H9 (cell line): ENCODE results near the gene CUEDC1. TPM values are rescaled to one million over a fixed set of nuclear protein-coding genes. Genes with fewer than 3 reads are reported as not detected.

Experiments used
- DNase-seq: peaks from one replicate; pipeline ENCODE4 v3.0.0-alpha.2; 2017
- H2AFZ ChIP-seq: one replicate; pipeline ENCODE4 v1.6.1; 2013; ENCODE audit warnings: mild to moderate bottlenecking, low read length, control low read depth, moderate library complexity
- H2AK5ac ChIP-seq: 2 replicates; pipeline ENCODE4 v1.6.1; 2013; ENCODE audit warnings: low read length, control low read depth, mixed read lengths; ENCODE audit not compliant: insufficient read length
- H2BK120ac ChIP-seq: one replicate; pipeline ENCODE4 v1.6.1; 2013; ENCODE audit warnings: low read depth, mild to moderate bottlenecking, low read length, control low read depth, inconsistent platforms; ENCODE audit not compliant: poor library complexity, severe bottlenecking
- H2BK12ac ChIP-seq: 2 replicates; pipeline ENCODE4 v1.6.1; 2013; ENCODE audit warnings: low read length, control low read depth, mixed read lengths, low read depth; ENCODE audit not compliant: insufficient read length
- H2BK15ac ChIP-seq: 2 replicates; pipeline ENCODE4 v1.6.1; 2013; ENCODE audit warnings: low read depth, low read length, control low read depth
- H2BK20ac ChIP-seq: one replicate; pipeline ENCODE4 v1.6.1; 2013; ENCODE audit warnings: low read depth, mild to moderate bottlenecking, low read length, control low read depth, inconsistent platforms; ENCODE audit not compliant: poor library complexity, severe bottlenecking
- H2BK5ac ChIP-seq: 2 replicates; pipeline ENCODE4 v1.6.1; 2013; ENCODE audit warnings: low read length, control low read depth, mixed read lengths; ENCODE audit not compliant: insufficient read length
- H3K14ac ChIP-seq: 2 replicates; pipeline ENCODE4 v1.6.1; 2013; ENCODE audit warnings: low read length, control low read depth; ENCODE audit not compliant: insufficient read depth
- H3K18ac ChIP-seq: 2 replicates; pipeline ENCODE4 v1.6.1; 2013; ENCODE audit warnings: low read depth, mild to moderate bottlenecking, mixed read lengths, low read length, control low read depth; ENCODE audit not compliant: insufficient read length
- H3K23ac ChIP-seq: 2 replicates; pipeline ENCODE4 v1.6.1; 2013; ENCODE audit warnings: low read length, control low read depth, mixed read lengths, low read depth; ENCODE audit not compliant: insufficient read length
- H3K23me2 ChIP-seq: 2 replicates; pipeline ENCODE4 v1.6.1; 2013; ENCODE audit warnings: low read depth, mild to moderate bottlenecking, mixed read lengths, low read length, control low read depth; ENCODE audit not compliant: insufficient read length, poor library complexity, severe bottlenecking
- H3K27ac ChIP-seq: 2 replicates; pipeline ENCODE4 v1.5.1; 2013; ENCODE audit warnings: low read length, control low read depth, mixed read lengths, low read depth; ENCODE audit not compliant: insufficient read length
- H3K27me3 ChIP-seq: 2 replicates; pipeline ENCODE4 v1.6.1; 2013; ENCODE audit warnings: low read length, control low read depth, inconsistent platforms; ENCODE audit not compliant: insufficient read depth
- H3K4ac ChIP-seq: 2 replicates; pipeline ENCODE4 v1.6.1; 2013; ENCODE audit warnings: low read depth, mild to moderate bottlenecking, control low read depth, inconsistent platforms, low read length, moderate library complexity
- H3K4me1 ChIP-seq: 2 replicates; pipeline ENCODE4 v1.6.1; 2013; ENCODE audit warnings: low read length, control low read depth, inconsistent platforms; ENCODE audit not compliant: insufficient read depth
- H3K4me2 ChIP-seq: 2 replicates; pipeline ENCODE4 v1.6.1; 2013; ENCODE audit warnings: low read length, control low read depth, mixed read lengths; ENCODE audit not compliant: insufficient read length, insufficient read depth
- H3K56ac ChIP-seq: 2 replicates; pipeline ENCODE4 v1.6.1; 2013; ENCODE audit warnings: low read depth, mild to moderate bottlenecking, mixed read lengths, low read length, control low read depth; ENCODE audit not compliant: insufficient read length
- H3K79me1 ChIP-seq: 2 replicates; pipeline ENCODE4 v1.6.1; 2013; ENCODE audit warnings: low read depth, mild to moderate bottlenecking, moderate library complexity, low read length, control low read depth, inconsistent platforms; ENCODE audit not compliant: insufficient read depth, poor library complexity, severe bottlenecking
- H3K79me2 ChIP-seq: 2 replicates; pipeline ENCODE4 v1.6.1; 2013; ENCODE audit warnings: low read length, control low read depth, inconsistent platforms; ENCODE audit not compliant: insufficient read depth
- H3K9ac ChIP-seq: 2 replicates; pipeline ENCODE4 v1.6.1; 2013; ENCODE audit warnings: low read length, control low read depth, mixed read lengths; ENCODE audit not compliant: insufficient read length; ENCODE audit errors: extremely low read depth
- H3K9me3 ChIP-seq: one replicate; pipeline ENCODE4 v1.6.1; 2013; ENCODE audit warnings: low read depth, low read length, inconsistent platforms; ENCODE audit not compliant: control insufficient read depth
- H3T11ph ChIP-seq: one replicate; pipeline ENCODE4 v1.6.1; 2013; ENCODE audit warnings: mild to moderate bottlenecking, low read length, control low read depth, inconsistent platforms
- H4K20me1 ChIP-seq: one replicate; pipeline ENCODE4 v1.6.1; 2013; ENCODE audit not compliant: control insufficient read depth, insufficient read length, insufficient read depth
- H4K5ac ChIP-seq: 2 replicates; pipeline ENCODE4 v1.6.1; 2013; ENCODE audit warnings: low read depth, mild to moderate bottlenecking, mixed read lengths, low read length, control low read depth; ENCODE audit not compliant: insufficient read length
- H4K8ac ChIP-seq: replicated peaks from 2 replicates; pipeline ENCODE4 v1.6.1; 2013; ENCODE audit warnings: low read length, control low read depth, mixed read lengths, low read depth; ENCODE audit not compliant: insufficient read length
- H4K91ac ChIP-seq: 2 replicates; pipeline ENCODE4 v1.6.1; 2013; ENCODE audit warnings: low read depth, mild to moderate bottlenecking, moderate library complexity, mixed read lengths, low read length, control low read depth; ENCODE audit not compliant: insufficient read length
- H3K27ac Mint-ChIP-seq, 3 experiments: 2 replicates in 2 of 3; 3 replicates in 1 of 3; pipeline ENCODE4 v1.8.0; 2020 to 2021; ENCODE audit warnings: mixed read lengths in 3 of 3, mild to moderate bottlenecking in 1 of 3, moderate library complexity in 1 of 3
- H3K27me3 Mint-ChIP-seq: 2 replicates; pipeline ENCODE4 v1.8.0; 2021; ENCODE audit warnings: low read depth, mild to moderate bottlenecking, moderate library complexity, mixed read lengths
- H3K36me3 Mint-ChIP-seq, 3 experiments: 2 replicates in 2 of 3; 3 replicates in 1 of 3; pipeline ENCODE4 v1.8.0; 2020 to 2021; ENCODE audit warnings: low read depth in 3 of 3, mixed read lengths in 3 of 3; ENCODE audit not compliant: insufficient read depth in 1 of 3
- H3K4me1 Mint-ChIP-seq, 2 experiments: 2 replicates each; pipeline ENCODE4 v1.8.0; 2020; ENCODE audit warnings: mixed read lengths in 2 of 2
- H3K4me3 Mint-ChIP-seq, 2 experiments: 2 replicates in 1 of 2; 3 replicates in 1 of 2; pipeline ENCODE4 v1.8.0; 2020 to 2021; ENCODE audit warnings: mild to moderate bottlenecking in 2 of 2, mixed read lengths in 2 of 2, moderate library complexity in 1 of 2
- H3K9me3 Mint-ChIP-seq, 2 experiments: 2 replicates in 1 of 2; 3 replicates in 1 of 2; pipeline ENCODE4 v1.8.0; 2020; ENCODE audit warnings: mild to moderate bottlenecking in 2 of 2, mixed read lengths in 2 of 2, moderate library complexity in 1 of 2
- WGBS: extraction: QIAGEN DNeasy Blood & Tissue Kit; methylation state at CpG from one replicate; pipeline ENCODE4 v1.1.7; 2013; ENCODE audit warnings: missing lambda C conversion rate, low lambda C conversion rate, mixed read lengths; ENCODE audit not compliant: insufficient read length; ENCODE audit errors: extremely low coverage; 5-methylcytosine and 5-hydroxymethylcytosine counted together
- total RNA-seq: library from RNA; stranded (reverse); gene quantifications from 2 replicates; pipeline ENCODE4 v1.2.1, GENCODE V29; 2021
- TF ChIP-seq, protein P1 (sequence below): fragments of 200-600 bp; sonication (generic); conservative IDR thresholded peaks from 3 replicates; pipeline ENCODE4 v1.8.0; 2021; ENCODE audit warnings: antibody characterized with exemption, mild to moderate bottlenecking

CUEDC1 gene
- total RNA-seq, 1 experiment from 2014 or later: 7.3 TPM

DNA sequence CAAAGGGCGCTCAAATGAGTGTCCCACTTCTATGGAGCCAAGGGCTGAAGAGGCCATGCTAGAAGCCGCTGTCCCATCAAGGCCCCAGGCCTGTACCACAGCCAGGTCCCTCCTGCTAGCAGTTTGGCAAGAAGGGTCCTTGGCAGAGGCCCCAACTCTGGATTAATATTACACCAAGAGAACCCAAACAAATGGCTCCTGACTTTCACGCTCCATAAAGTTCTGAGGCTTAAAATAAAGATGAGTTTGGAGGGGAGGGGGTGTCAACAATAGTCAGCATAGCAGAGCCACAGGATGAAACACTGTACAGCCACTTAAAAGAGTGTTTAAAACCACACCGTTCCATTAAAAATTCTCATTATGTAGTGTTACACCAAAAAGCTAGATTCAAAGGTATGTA is 30.5 kb downstream of the CUEDC1 start:
- Mint-ChIP-seq H3K9me3 (no peaks in the 10 kb centered on the region), H3K4me3 (no peak overlapping the region), H3K4me1 (peaks cover 25 to 45% of the 10 kb centered on the region in 2 experiments), H3K36me3 (no peaks in the 10 kb centered on the region; a peak in 1 of 7 replicates), H3K27me3 (peaks cover 66% of the 10 kb centered on the region), H3K27ac (no peak overlapping the region)
- Histone ChIP-seq H3T11ph (no peak overlapping the region), H2BK5ac (no peak overlapping the region), H3K18ac (no peak overlapping the region), H2BK15ac (no peak overlapping the region), H3K4me1 (no peaks in the 10 kb centered on the region), H3K56ac (no peak overlapping the region), H3K9ac (no peak overlapping the region), H3K27me3 (no peaks in the 10 kb centered on the region; the same call in 1 of the 2 replicates), H3K27ac (no peak overlapping the region), H3K4me2 (no peak overlapping the region), H3K23me2 (no peaks in the 10 kb centered on the region), H2BK20ac (no peak overlapping the region), H4K20me1 (no peaks in the 10 kb centered on the region), H3K14ac (no peak overlapping the region; the same call in 1 of the 2 replicates), H2BK120ac (no peak overlapping the region), H4K91ac (no peak overlapping the region), H2BK12ac (no peak overlapping the region), H4K5ac (no peak overlapping the region), H3K9me3 (no peaks in the 10 kb centered on the region), H2AK5ac (no peak overlapping the region), H3K4ac (no peak overlapping the region), H3K79me1 (no peaks in the 10 kb centered on the region), H3K23ac (no peak overlapping the region), H3K79me2 (no peaks in the 10 kb centered on the region), H4K8ac (no peak overlapping the region), H2AFZ (no peak overlapping the region)
- TF ChIP-seq, protein P1, sequence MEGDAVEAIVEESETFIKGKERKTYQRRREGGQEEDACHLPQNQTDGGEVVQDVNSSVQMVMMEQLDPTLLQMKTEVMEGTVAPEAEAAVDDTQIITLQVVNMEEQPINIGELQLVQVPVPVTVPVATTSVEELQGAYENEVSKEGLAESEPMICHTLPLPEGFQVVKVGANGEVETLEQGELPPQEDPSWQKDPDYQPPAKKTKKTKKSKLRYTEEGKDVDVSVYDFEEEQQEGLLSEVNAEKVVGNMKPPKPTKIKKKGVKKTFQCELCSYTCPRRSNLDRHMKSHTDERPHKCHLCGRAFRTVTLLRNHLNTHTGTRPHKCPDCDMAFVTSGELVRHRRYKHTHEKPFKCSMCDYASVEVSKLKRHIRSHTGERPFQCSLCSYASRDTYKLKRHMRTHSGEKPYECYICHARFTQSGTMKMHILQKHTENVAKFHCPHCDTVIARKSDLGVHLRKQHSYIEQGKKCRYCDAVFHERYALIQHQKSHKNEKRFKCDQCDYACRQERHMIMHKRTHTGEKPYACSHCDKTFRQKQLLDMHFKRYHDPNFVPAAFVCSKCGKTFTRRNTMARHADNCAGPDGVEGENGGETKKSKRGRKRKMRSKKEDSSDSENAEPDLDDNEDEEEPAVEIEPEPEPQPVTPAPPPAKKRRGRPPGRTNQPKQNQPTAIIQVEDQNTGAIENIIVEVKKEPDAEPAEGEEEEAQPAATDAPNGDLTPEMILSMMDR: no peak
- no peak for DNase-seq
- WGBS: no CpG with 5 or more reads among the region's 4 CpGs
